Measurements from ENCODE around the gene TLE4. TPM values are rescaled to one million over a fixed set of nuclear protein-coding genes. Genes with fewer than 3 reads are reported as not detected.

The TLE4 gene
- total and polyA plus RNA-seq, 2 of the 13 experiments (the other 11 are each of a cell fraction or from before 2014, with no cell fraction given) = 2.0 to 2.3 TPM

DNA sequence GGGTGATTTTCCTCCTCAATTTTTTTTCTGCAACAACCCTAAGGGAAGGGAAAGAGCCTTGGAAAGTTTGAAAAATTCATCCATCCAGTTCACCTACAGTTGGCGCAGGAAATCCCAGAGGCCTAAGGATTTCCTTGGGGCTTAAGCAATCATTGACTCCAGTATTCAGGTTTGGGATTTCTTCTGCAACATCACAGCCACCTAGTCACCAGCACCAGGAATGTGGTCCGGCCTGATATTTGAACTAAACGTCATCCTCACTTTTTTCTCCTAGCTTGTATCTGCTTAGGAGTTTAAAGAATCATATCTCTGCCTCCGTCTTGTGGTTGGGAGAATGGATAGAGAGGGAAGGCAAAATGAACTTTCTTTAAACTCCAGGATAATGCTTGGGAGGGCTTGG lies 20.2 kb upstream of the TLE4 start:
- H3K4me1 ChIP-seq (ENCODE audit: insufficient read depth, low read length) = no peaks in the 10 kb centered on the region
- H2AFZ ChIP-seq (ENCODE audit: low read length) = no peak overlapping the region
- ATAC-seq (no peak), DNase-seq (ENCODE audit: low spot score) (no peak), FAIRE-seq (no peak)
- no peak overlapping the region for H3K4me3 ChIP-seq (replicated peaks in 1 of 3; ENCODE audit: insufficient read depth in 1 of 3, low read depth in 2 of 3, low read length in 3 of 3)
- no peaks in the 10 kb centered on the region for H3K79me2 ChIP-seq (ENCODE audit: insufficient read depth, low read length)
- no peak overlapping the region for H3K4me2 ChIP-seq (ENCODE audit: low read depth, low read length)
- CTCF ChIA-PET (ENCODE audit: low intra/inter-chr PET ratio, low total read pairs) = no interaction called here
- H3K36me3 ChIP-seq (replicated peaks in 1 of 2; ENCODE audit: control insufficient read depth in 1 of 2, insufficient read depth in 2 of 2, low read length in 2 of 2) = no peaks in the 10 kb centered on the region
- peaks cover 9% of the 10 kb centered on the region; the same call in 1 of the 2 replicates for H3K9me3 ChIP-seq (ENCODE audit: low read length)
- BruUV-seq (replicated peaks) = no TSS peak
- WGBS (ENCODE audit: low lambda C conversion rate) = 7% methylated on average over 4 of the region's 4 CpGs
- in situ Hi-C loops (cut with HindIII; ENCODE audit: extremely low pct_ligation_motif_present, low pct_unique_long_range_greater_than_20kb) (no loop called here), intact Hi-C loops (cut with micrococcal nuclease; ENCODE audit: unreplicated experiment) (no loop called here)
- POLR2A ChIA-PET = no interaction called here
- TF ChIP-seq ZNF724P (CRISPR knock-in tag; IDR thresholded peaks at IDR 0.05; ENCODE audit: borderline replicate concordance) = no peak
- no peak for TF ChIP-seq ZMAT3 (CRISPR knock-in tag; conservative IDR thresholded peaks at IDR 0.05)
- TF ChIP-seq, protein P1, sequence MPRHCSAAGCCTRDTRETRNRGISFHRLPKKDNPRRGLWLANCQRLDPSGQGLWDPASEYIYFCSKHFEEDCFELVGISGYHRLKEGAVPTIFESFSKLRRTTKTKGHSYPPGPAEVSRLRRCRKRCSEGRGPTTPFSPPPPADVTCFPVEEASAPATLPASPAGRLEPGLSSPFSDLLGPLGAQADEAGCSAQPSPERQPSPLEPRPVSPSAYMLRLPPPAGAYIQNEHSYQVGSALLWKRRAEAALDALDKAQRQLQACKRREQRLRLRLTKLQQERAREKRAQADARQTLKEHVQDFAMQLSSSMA (CRISPR knock-in tag; IDR thresholded peaks at IDR 0.05) = no peak
- TF ChIP-seq ZBTB38 (CRISPR knock-in tag; IDR thresholded peaks at IDR 0.05) = no peak
- TF ChIP-seq CREM (IDR thresholded peaks at IDR 0.05) = no peak
- TF ChIP-seq CREM (CRISPR knock-in tag; IDR thresholded peaks at IDR 0.05) = no peak
- no peak for TF ChIP-seq JUN (CRISPR knock-in tag; IDR thresholded peaks at IDR 0.05)
- no peak for TF ChIP-seq IRF2 (CRISPR knock-in tag; IDR thresholded peaks at IDR 0.05)
- TF ChIP-seq CEBPG (CRISPR knock-in tag; IDR thresholded peaks at IDR 0.05) = no peak
- TF ChIP-seq ZNF737 (CRISPR knock-in tag; IDR thresholded peaks at IDR 0.05; ENCODE audit: borderline replicate concordance) = no peak
- no peak for TF ChIP-seq FOXM1 (CRISPR knock-in tag; IDR thresholded peaks at IDR 0.05)
- no peak for TF ChIP-seq AGO1 (IDR thresholded peaks at IDR 0.05; ENCODE audit: low read depth, low read length, poor library complexity, severe bottlenecking)
- TF ChIP-seq GABPA (IDR thresholded peaks at IDR 0.05; ENCODE audit: low read depth, low read length) = no peak
- TF ChIP-seq GABPA (CRISPR knock-in tag; IDR thresholded peaks at IDR 0.05; ENCODE audit: low read depth) = no peak
- H3K27me3 ChIP-seq (ENCODE audit: control insufficient read depth in 1 of 2, insufficient read depth in 2 of 2, low read length in 2 of 2) = no peaks in the 10 kb centered on the region
- no peak overlapping the region for H3K27ac ChIP-seq (ENCODE audit: extremely low read length, insufficient read depth, low read length)
- no peaks in the 10 kb centered on the region for H4K20me1 ChIP-seq (ENCODE audit: insufficient read depth, low read length)
- no peak overlapping the region for H3K9ac ChIP-seq (ENCODE audit: insufficient read depth, low read depth, low read length)

Data from HepG2 (cell line).